IMR-90 (cell line): ENCODE results near the gene ACACA. TPM values are rescaled to one million over a fixed set of nuclear protein-coding genes. Genes with fewer than 3 reads are reported as not detected.

ENCODE experiments used
- ATAC-seq: fragments of 200-7000 bp; cut with Tn5 transposase; 2 replicates; pipeline ENCODE4 v1.9.1; 2020; ENCODE audit warnings: low read depth, mild to moderate bottlenecking, moderate library complexity
- BruUV-seq: library from RNA; stranded (reverse); fragments of 400-500 nt; replicated peaks from 2 replicates; lab custom pipeline; 2021; lab: Mats Ljungman, UMichigan
- CTCF ChIA-PET: fragments of 300-600 bp; formaldehyde crosslinking; extraction: SDS; loops from one replicate; lab custom pipeline; 2021; ENCODE audit warnings: antibody characterized with exemption; lab: Yijun Ruan, JAX
- POLR2A ChIA-PET: fragments of 300-600 bp; sonication (Branson Sonifier 250); formaldehyde crosslinking; loops from one replicate; lab custom pipeline; 2022; ENCODE audit warnings: antibody characterized with exemption; ENCODE audit not compliant: unreplicated experiment; lab: Charles Lee
- DNase-seq: peaks from one replicate; pipeline ENCODE4 v3.0.0; 2013
- H2AFZ ChIP-seq: replicated peaks from 2 replicates; pipeline ENCODE3; 2013; ENCODE audit warnings: low read length, mild to moderate bottlenecking; ENCODE audit not compliant: poor library complexity
- H2AK5ac ChIP-seq: 2 replicates; pipeline ENCODE4 v1.6.1; 2013; ENCODE audit warnings: low read depth, low read length, inconsistent platforms
- H2AK9ac ChIP-seq: replicated peaks from 2 replicates; pipeline ENCODE3; 2013; ENCODE audit warnings: mild to moderate bottlenecking, low read depth, low read length, moderate library complexity; ENCODE audit not compliant: poor library complexity
- H2BK120ac ChIP-seq: 2 replicates; pipeline ENCODE4 v1.6.1; 2013; ENCODE audit warnings: low read depth, low read length, inconsistent platforms
- H2BK15ac ChIP-seq: 3 replicates; pipeline ENCODE4 v1.6.1; 2013; ENCODE audit warnings: low read depth, low read length, inconsistent platforms
- H2BK20ac ChIP-seq: 2 replicates; pipeline ENCODE4 v1.6.1; 2013; ENCODE audit warnings: low read depth, mild to moderate bottlenecking, inconsistent platforms, low read length, moderate library complexity
- H2BK5ac ChIP-seq: 2 replicates; pipeline ENCODE4 v1.6.1; 2013; ENCODE audit warnings: mild to moderate bottlenecking, low read depth, low read length, inconsistent platforms; ENCODE audit not compliant: poor library complexity, severe bottlenecking
- H3K14ac ChIP-seq: replicated peaks from 2 replicates; pipeline ENCODE4 v1.6.1; 2013; ENCODE audit warnings: low read depth, low read length, inconsistent platforms
- H3K18ac ChIP-seq: 2 replicates; pipeline ENCODE4 v1.6.1; 2013; ENCODE audit warnings: low read depth, low read length, control low read depth
- H3K23ac ChIP-seq: 2 replicates; pipeline ENCODE4 v1.6.1; 2013; ENCODE audit warnings: low read depth, low read length, inconsistent platforms
- H3K27ac ChIP-seq: 2 replicates; pipeline ENCODE4 v1.5.1; 2013; ENCODE audit warnings: mild to moderate bottlenecking, control low read depth, low read length; ENCODE audit not compliant: insufficient read depth
- H3K27me3 ChIP-seq: 2 replicates; pipeline ENCODE4 v1.6.1; 2013; ENCODE audit warnings: low read length; ENCODE audit not compliant: control insufficient read depth, insufficient read depth
- H3K36me3 ChIP-seq: 2 replicates; pipeline ENCODE4 v1.6.1; 2013; ENCODE audit warnings: low read length, mixed read lengths; ENCODE audit not compliant: control insufficient read depth, insufficient read depth
- H3K4ac ChIP-seq: 2 replicates; pipeline ENCODE4 v1.6.1; 2013; ENCODE audit warnings: low read depth, low read length, inconsistent platforms
- H3K4me1 ChIP-seq: 2 replicates; pipeline ENCODE4 v1.6.1; 2013; ENCODE audit warnings: low read length, mixed read lengths; ENCODE audit not compliant: control insufficient read depth, insufficient read depth
- H3K4me2 ChIP-seq: 2 replicates; pipeline ENCODE4 v1.6.1; 2013; ENCODE audit warnings: low read depth, mild to moderate bottlenecking, control low read depth, low read length, moderate library complexity
- H3K4me3 ChIP-seq: 2 replicates; pipeline ENCODE4 v1.5.1; 2013; ENCODE audit warnings: low read depth, mild to moderate bottlenecking, control low read depth, low read length, moderate library complexity; ENCODE audit not compliant: insufficient read depth
- H3K56ac ChIP-seq: 2 replicates; pipeline ENCODE4 v1.6.1; 2013; ENCODE audit warnings: low read length, inconsistent platforms; ENCODE audit not compliant: insufficient read depth; ENCODE audit errors: extremely low read depth
- H3K79me1 ChIP-seq, 2 experiments: 2 replicates each; pipeline ENCODE4 v1.6.1; 2013; ENCODE audit warnings: low read length in 2 of 2, inconsistent platforms in 1 of 2, low read depth in 1 of 2
- H3K9ac ChIP-seq: 2 replicates; pipeline ENCODE4 v1.6.1; 2013; ENCODE audit warnings: low read depth, low read length, control low read depth
- H3K9me1 ChIP-seq: 2 replicates; pipeline ENCODE4 v1.6.1; 2013; ENCODE audit warnings: low read length, inconsistent platforms; ENCODE audit not compliant: insufficient read depth
- H3K9me3 ChIP-seq: 2 replicates; pipeline ENCODE4 v1.6.1; 2013; ENCODE audit warnings: low read length; ENCODE audit not compliant: control insufficient read depth, insufficient read depth
- H4K20me1 ChIP-seq: 2 replicates; pipeline ENCODE4 v1.6.1; 2013; ENCODE audit warnings: low read length, inconsistent platforms; ENCODE audit not compliant: insufficient read depth
- H4K5ac ChIP-seq: 2 replicates; pipeline ENCODE4 v1.6.1; 2013; ENCODE audit warnings: mild to moderate bottlenecking, low read depth, low read length, control low read depth
- H4K8ac ChIP-seq, 2 experiments: 2 replicates each; pipeline ENCODE4 v1.6.1; 2013; ENCODE audit warnings: low read depth in 2 of 2, low read length in 2 of 2, control low read depth in 1 of 2, inconsistent platforms in 1 of 2
- H4K91ac ChIP-seq: 2 replicates; pipeline ENCODE4 v1.6.1; 2013; ENCODE audit warnings: low read depth, low read length, inconsistent platforms; ENCODE audit not compliant: insufficient read depth
- BHLHE40 ChIP-seq: fragments of 150-350 bp; IDR thresholded peaks from 2 replicates; pipeline ENCODE4 v1.6.1; 2016; ENCODE audit warnings: mild to moderate bottlenecking, low read depth, low read length
- CEBPB ChIP-seq: IDR thresholded peaks from 2 replicates; pipeline ENCODE4 v1.6.1; 2012; ENCODE audit warnings: low read depth, low read length, improper control_type of control experiment
- CHD1 ChIP-seq: IDR thresholded peaks from 2 replicates; pipeline ENCODE4 v1.6.1; 2012; ENCODE audit warnings: low read depth, low read length, improper control_type of control experiment
- CTCF ChIP-seq: conservative IDR thresholded peaks from 2 replicates; pipeline ENCODE4 v1.5.1; 2012; ENCODE audit warnings: mild to moderate bottlenecking, low read depth, low read length, improper control_type of control experiment
- FOS ChIP-seq: fragments of 150-350 bp; IDR thresholded peaks from 2 replicates; pipeline ENCODE4 v1.6.1; 2016; ENCODE audit warnings: low read depth, low read length
- MAFK ChIP-seq: IDR thresholded peaks from 2 replicates; pipeline ENCODE4 v1.6.1; 2012; ENCODE audit warnings: low read depth, low read length, improper control_type of control experiment
- MAZ ChIP-seq: IDR thresholded peaks from 2 replicates; pipeline ENCODE4 v1.6.1; 2012; ENCODE audit warnings: low read depth, mild to moderate bottlenecking, low read length, improper control_type of control experiment, moderate library complexity, borderline replicate concordance
- MXI1 ChIP-seq: IDR thresholded peaks from 2 replicates; pipeline ENCODE4 v1.6.1; 2012; ENCODE audit warnings: low read depth, mild to moderate bottlenecking, low read length, moderate library complexity, borderline replicate concordance
- NFE2L2 ChIP-seq: fragments of 150-350 bp; IDR thresholded peaks from 2 replicates; pipeline ENCODE4 v1.6.1; 2016; ENCODE audit warnings: low read depth, mild to moderate bottlenecking, low read length
- RAD21 ChIP-seq: IDR thresholded peaks from 2 replicates; pipeline ENCODE4 v1.6.1; 2012; ENCODE audit warnings: low read length, improper control_type of control experiment
- RCOR1 ChIP-seq: IDR thresholded peaks from 2 replicates; pipeline ENCODE4 v1.6.1; 2012; ENCODE audit warnings: mild to moderate bottlenecking, low read length, improper control_type of control experiment; ENCODE audit not compliant: insufficient replicate concordance
- SMC3 ChIP-seq: fragments of 150-350 bp; IDR thresholded peaks from 2 replicates; pipeline ENCODE4 v1.6.1; 2016; ENCODE audit warnings: low read depth, mild to moderate bottlenecking, antibody characterized with exemption, low read length, moderate library complexity
- WGBS, 2 experiments: methylation state at CpG; one replicate each; pipeline versions ENCODE4 v1.1.5 to v1.1.7; 2013; ENCODE audit warnings: missing lambda C conversion rate in 2 of 2; ENCODE audit not compliant: insufficient read length in 1 of 2; ENCODE audit errors: extremely low coverage in 2 of 2; 5-methylcytosine and 5-hydroxymethylcytosine counted together
- dilution Hi-C: fragments of 300-500 bp; cut with HindIII; formaldehyde crosslinking; loops from one replicate; pipeline ENCODE4 v1.14.3; 2018; ENCODE audit warnings: low sequenced_read_pairs; ENCODE audit not compliant: unreplicated experiment
- in situ Hi-C: fragments of 300-500 bp; cut with MboI; formaldehyde crosslinking; loops from 3 replicates; pipeline ENCODE4 v1.14.3; 2019; ENCODE audit warnings: low sequenced_read_pairs, inconsistent platforms, mixed read lengths
- intact Hi-C: fragments of 100-400 bp; cut with micrococcal nuclease; formaldehyde crosslinking; loops from 2 replicates; pipeline ENCODE4 v1.10.0; 2022
- polyA plus RNA-seq, 3 experiments: library from polyadenylated mRNA; depleted of rRNA; stranded (reverse); fragments of >200 nt; gene quantifications; 2 replicates each; pipeline ENCODE4 v1.2.3, GENCODE V29; 2012; ENCODE audit warnings: low replicate concordance in 1 of 3
- total RNA-seq: library from RNA; depleted of rRNA; stranded (reverse); fragments of >200 nt; gene quantifications from 2 replicates; pipeline ENCODE4 v1.2.3, GENCODE V29; 2012
- TF ChIP-seq, protein P1 (sequence below): fragments of 150-350 bp; IDR thresholded peaks from 2 replicates; pipeline ENCODE4 v1.6.1; 2016; ENCODE audit warnings: low read depth, mild to moderate bottlenecking, low read length, moderate library complexity, borderline replicate concordance

ACACA gene
- total and polyA plus RNA-seq, 2 of the 4 experiments (the other 2 are of a cell fraction): 21.3 to 39.1 TPM

- no peaks in the 10 kb centered on the region for H3K79me1 ChIP-seq
- no peak overlapping the region for H2BK15ac ChIP-seq
- H3K4me3 ChIP-seq: no peak overlapping the region
- H2BK120ac ChIP-seq: no peak overlapping the region
- no peaks in the 10 kb centered on the region for H3K9me3 ChIP-seq
- no peak overlapping the region for H3K56ac ChIP-seq
- H3K9ac ChIP-seq: no peak overlapping the region
- intact Hi-C loops (no loop called here), dilution Hi-C loops (no loop called here), in situ Hi-C loops (no loop called here)
- no peak overlapping the region for H4K5ac ChIP-seq
- TF ChIP-seq SMC3: no peak
- TF ChIP-seq NFE2L2: no peak
- TF ChIP-seq RCOR1: no peak
- no peak for TF ChIP-seq MAZ
- no peak for TF ChIP-seq BHLHE40
- TF ChIP-seq FOS: no peak
- no peak for TF ChIP-seq CHD1
- TF ChIP-seq RAD21: no peak
- no peak for TF ChIP-seq CTCF
- TF ChIP-seq MXI1: no peak
- TF ChIP-seq CEBPB: no peak
- TF ChIP-seq MAFK: no peak
- TF ChIP-seq, protein P1, sequence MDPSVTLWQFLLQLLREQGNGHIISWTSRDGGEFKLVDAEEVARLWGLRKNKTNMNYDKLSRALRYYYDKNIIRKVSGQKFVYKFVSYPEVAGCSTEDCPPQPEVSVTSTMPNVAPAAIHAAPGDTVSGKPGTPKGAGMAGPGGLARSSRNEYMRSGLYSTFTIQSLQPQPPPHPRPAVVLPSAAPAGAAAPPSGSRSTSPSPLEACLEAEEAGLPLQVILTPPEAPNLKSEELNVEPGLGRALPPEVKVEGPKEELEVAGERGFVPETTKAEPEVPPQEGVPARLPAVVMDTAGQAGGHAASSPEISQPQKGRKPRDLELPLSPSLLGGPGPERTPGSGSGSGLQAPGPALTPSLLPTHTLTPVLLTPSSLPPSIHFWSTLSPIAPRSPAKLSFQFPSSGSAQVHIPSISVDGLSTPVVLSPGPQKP: no peak
- no peak overlapping the region for H3K4me2 ChIP-seq
- DNase-seq (no peak), ATAC-seq (no peak)
- no peak overlapping the region for H3K18ac ChIP-seq
- no peak overlapping the region for H2AK5ac ChIP-seq
- H3K4me1 ChIP-seq: peaks cover 2% of the 10 kb centered on the region; the same call in 1 of the 2 replicates
- no peak overlapping the region for H2BK5ac ChIP-seq
- BruUV-seq: no TSS peak
- peaks cover 26% of the 10 kb centered on the region for H3K36me3 ChIP-seq
- ChIA-PET POLR2A (no interaction called here), CTCF (interaction anchor here (0.7 kb wide), 1 partner anchor 9 kb away, joined by 3 read pairs; no protein-coding TSS in a partner anchor)
- no peaks in the 10 kb centered on the region for H4K20me1 ChIP-seq
- H2BK20ac ChIP-seq: no peak overlapping the region
- H3K27me3 ChIP-seq: no peaks in the 10 kb centered on the region
- 90% methylated on average over 2 of the region's 2 CpGs; no CpG with 5 or more reads in 1 of the 2 experiments for WGBS, 2 experiments
- peaks cover 4% of the 10 kb centered on the region; the same call in 1 of the 2 replicates for H3K9me1 ChIP-seq
- no peak overlapping the region for H3K23ac ChIP-seq
- no peak overlapping the region for H2AFZ ChIP-seq
- H3K4ac ChIP-seq: no peak overlapping the region
- H4K8ac ChIP-seq: no peak overlapping the region
- no peak overlapping the region for H3K27ac ChIP-seq
- H3K14ac ChIP-seq: no peak overlapping the region
- no peak overlapping the region for H2AK9ac ChIP-seq
- no peak overlapping the region for H4K91ac ChIP-seq
Measured at GRCh38 chr17:37101306-37101705, 305.3 kb downstream of the ACACA start.
